H7 (cell line): Measurements from ENCODE around the gene ZBTB32. TPM values are rescaled to one million over a fixed set of nuclear protein-coding genes. Genes with fewer than 3 reads are reported as not detected.
A peak's percentile ranks its signal among the peaks of the same experiment; 100 is the strongest.

Experiments
- DNase-seq: peaks from one replicate; pipeline ENCODE4 v3.0.0; 2012
- H3K27me3 ChIP-seq: 2 replicates; pipeline ENCODE4 v1.6.0; 2011; ENCODE audit warnings: mild to moderate bottlenecking, low read length; ENCODE audit not compliant: control insufficient read depth, insufficient read depth
- H3K36me3 ChIP-seq: replicated peaks from 2 replicates; pipeline ENCODE4 v1.5.1; 2011; ENCODE audit warnings: low read length; ENCODE audit not compliant: control insufficient read depth, insufficient read depth
- H3K4me3 ChIP-seq: 2 replicates; pipeline ENCODE4 v1.5.1; 2011; ENCODE audit warnings: low read depth, mild to moderate bottlenecking, control low read depth, low read length, moderate library complexity; ENCODE audit not compliant: insufficient read depth
- total RNA-seq: library from RNA; depleted of rRNA; stranded (reverse); fragments of >200 nt; shearing (Covaris generic); gene quantifications from 2 replicates; pipeline ENCODE4 v1.2.3, GENCODE V29; 2014

The ZBTB32 gene
- total RNA-seq, 1 experiment from 2014 or later, result not detected

GRCh38 chr19:35743640-35744429 lies 39.5 kb downstream of the ZBTB32 start:
- Histone ChIP-seq H3K27me3 (no peaks in the 10 kb centered on the region), H3K4me3 (no peak overlapping the region), H3K36me3 (peaks cover 2% of the 10 kb centered on the region)
- no peak for DNase-seq

- H3K27me3 ChIP-seq, result no peaks in the 10 kb centered on the region
- peak overlapping the region; percentile 69 for H3K4me3 ChIP-seq
- peak; percentile 92 for DNase-seq
- peaks cover 1% of the 10 kb centered on the region for H3K36me3 ChIP-seq
Observed at GRCh38 chr19:35744430-35745327, 40.3 kb downstream of the ZBTB32 start.

- H3K27me3 ChIP-seq, result no peaks in the 10 kb centered on the region
- DNase-seq, result peak; percentile 95
- H3K36me3 ChIP-seq, result peaks cover 1% of the 10 kb centered on the region
- peak within 1 kb of the TSS; percentile 79 for H3K4me3 ChIP-seq
Observed at GRCh38 chr19:35745328-35746086, 41.1 kb downstream of the ZBTB32 start, which contains the start of the genes PSENEN and U2AF1L4. Gene PSENEN, plus strand, starts transcription at chr19:35745651. Its CDS starts 280 bp downstream, at chr19:35745931. Gene U2AF1L4, minus strand, starts transcription at chr19:35745418. Its CDS starts 27 bp downstream, at chr19:35745391.

- no peak for DNase-seq
- Histone ChIP-seq H3K4me3 (peak overlapping the region; percentile 79), H3K27me3 (no peaks in the 10 kb centered on the region), H3K36me3 (peaks cover 1% of the 10 kb centered on the region)
Observed at GRCh38 chr19:35746087-35746462, 41.7 kb downstream of the ZBTB32 start.

- H3K27me3 ChIP-seq, result no peaks in the 10 kb centered on the region
- peaks cover 1% of the 10 kb centered on the region for H3K36me3 ChIP-seq
- H3K4me3 ChIP-seq, result no peak overlapping the region
- DNase-seq, result no peak
Observed at GRCh38 chr19:35746531-35746930, 42.2 kb downstream of the ZBTB32 start.

- H3K36me3 ChIP-seq, result peaks cover 1% of the 10 kb centered on the region; the same call in 1 of the 2 replicates
- no peaks in the 10 kb centered on the region for H3K27me3 ChIP-seq
- peak; percentile 96 for DNase-seq
- H3K4me3 ChIP-seq, result peak within 1 kb of the TSS; percentile 79
Observed at GRCh38 chr19:35748106-35749020, 44.0 kb downstream of the ZBTB32 start, which contains the start of gene LIN37. Gene LIN37, plus strand, starts transcription at chr19:35748576. Its CDS starts 149 bp downstream, at chr19:35748725.

- Histone ChIP-seq H3K27me3 (peaks cover 2% of the 10 kb centered on the region), H3K4me3 (no peak overlapping the region), H3K36me3 (peaks cover 1% of the 10 kb centered on the region; the same call in 1 of the 2 replicates)
- DNase-seq, result no peak
Observed at GRCh38 chr19:35750167-35750566, 45.8 kb downstream of the ZBTB32 start.

- no peak overlapping the region for H3K4me3 ChIP-seq
- no peak for DNase-seq
- no peaks in the 10 kb centered on the region for H3K36me3 ChIP-seq
Observed at GRCh38 chr19:35751839-35752745, 47.7 kb downstream of the ZBTB32 start.

GRCh38 chr19:35752746-35753350 lies 48.5 kb downstream of the ZBTB32 start:
- H3K27me3 ChIP-seq, result peaks cover 13% of the 10 kb centered on the region
- no peak for DNase-seq
- no peaks in the 10 kb centered on the region for H3K36me3 ChIP-seq
- H3K4me3 ChIP-seq, result no peak overlapping the region

More at GRCh38 chr19:35751839-35752745, 47.7 kb downstream of the ZBTB32 start:
- peaks cover 13% of the 10 kb centered on the region for H3K27me3 ChIP-seq

- DNase-seq, result no peak
- Histone ChIP-seq H3K4me3 (no peak overlapping the region), H3K36me3 (no peaks in the 10 kb centered on the region), H3K27me3 (peaks cover 13% of the 10 kb centered on the region)
Observed at GRCh38 chr19:35753634-35754369, 49.4 kb downstream of the ZBTB32 start.

GRCh38 chr19:35754370-35755130 lies 50.2 kb downstream of the ZBTB32 start:
- no peaks in the 10 kb centered on the region; the same call in 1 of the 2 replicates for H3K36me3 ChIP-seq
- no peak overlapping the region for H3K4me3 ChIP-seq
- DNase-seq, result no peak
- H3K27me3 ChIP-seq, result peaks cover 13% of the 10 kb centered on the region
